Neuronal stem cell (in vitro differentiated cells): Measurements from ENCODE around the gene GIPC2.
"Not testable (repeated sequence)": the region's sequence is repeated elsewhere in the genome, so short reads cannot be mapped to it uniquely, and the experiment has no call there.

Source experiments
- DNase-seq: peaks from one replicate; pipeline ENCODE4 v3.0.0-alpha.2; 2013; ENCODE audit warnings: low spot score
- H2AFZ ChIP-seq: one replicate; pipeline ENCODE4 v1.6.1; 2013; ENCODE audit warnings: mild to moderate bottlenecking, low read length, inconsistent platforms
- H2AK5ac ChIP-seq: 2 replicates; pipeline ENCODE4 v1.6.1; 2013; ENCODE audit warnings: low read depth, mild to moderate bottlenecking, inconsistent platforms, low read length, moderate library complexity, mixed read lengths
- H2BK120ac ChIP-seq: 2 replicates; pipeline ENCODE4 v1.6.1; 2013; ENCODE audit warnings: low read depth, mild to moderate bottlenecking, inconsistent platforms, low read length, moderate library complexity, mixed read lengths
- H2BK12ac ChIP-seq: one replicate; pipeline ENCODE4 v1.6.1; 2013; ENCODE audit warnings: low read length, inconsistent platforms
- H2BK15ac ChIP-seq: 2 replicates; pipeline ENCODE4 v1.6.1; 2013; ENCODE audit warnings: mild to moderate bottlenecking, low read length, inconsistent platforms, mixed read lengths
- H2BK5ac ChIP-seq: one replicate; pipeline ENCODE4 v1.6.1; 2013; ENCODE audit warnings: inconsistent platforms, mild to moderate bottlenecking, low read length, moderate library complexity
- H3K14ac ChIP-seq: one replicate; pipeline ENCODE4 v1.6.1; 2013; ENCODE audit warnings: low read length, inconsistent platforms
- H3K18ac ChIP-seq: 2 replicates; pipeline ENCODE4 v1.6.1; 2013; ENCODE audit warnings: low read length, inconsistent platforms
- H3K23ac ChIP-seq: 2 replicates; pipeline ENCODE4 v1.6.1; 2013; ENCODE audit warnings: low read depth, mild to moderate bottlenecking, mixed read lengths, low read length, inconsistent platforms; ENCODE audit not compliant: poor library complexity
- H3K27ac ChIP-seq: replicated peaks from 3 replicates; pipeline ENCODE4 v1.5.1; 2013; ENCODE audit warnings: low read length, inconsistent platforms
- H3K27me3 ChIP-seq, 3 experiments: 2 replicates each; pipeline ENCODE4 v1.6.1; 2013; ENCODE audit warnings: low read length in 3 of 3, mild to moderate bottlenecking in 2 of 3, inconsistent platforms in 1 of 3, low read depth in 1 of 3, mixed read lengths in 1 of 3, moderate library complexity in 1 of 3; ENCODE audit not compliant: control insufficient read depth in 3 of 3, insufficient read depth in 3 of 3
- H3K36me3 ChIP-seq, 2 donors: replicated peaks in 1 of 2; 2 replicates each; pipeline ENCODE4 v1.6.1; 2013; ENCODE audit warnings: low read length in 2 of 2; ENCODE audit not compliant: control insufficient read depth in 2 of 2, insufficient read depth in 2 of 2
- H3K4ac ChIP-seq: 2 replicates; pipeline ENCODE4 v1.6.1; 2013; ENCODE audit warnings: inconsistent platforms, mild to moderate bottlenecking, low read length, moderate library complexity
- H3K4me1 ChIP-seq, 2 donors: 1 replicate in 1 of 2; 2 replicates in 1 of 2; pipeline ENCODE4 v1.6.1; 2013; ENCODE audit warnings: low read length in 2 of 2, low read depth in 1 of 2; ENCODE audit not compliant: control insufficient read depth in 2 of 2, insufficient read depth in 1 of 2
- H3K4me2 ChIP-seq: one replicate; pipeline ENCODE4 v1.6.1; 2013; ENCODE audit warnings: mild to moderate bottlenecking, low read length, inconsistent platforms; ENCODE audit not compliant: insufficient read depth, poor library complexity, severe bottlenecking
- H3K4me3 ChIP-seq, 2 donors: 2 replicates each; pipeline ENCODE4 v1.5.1; 2013; ENCODE audit warnings: low read length in 2 of 2, mild to moderate bottlenecking in 2 of 2, inconsistent platforms in 1 of 2, moderate library complexity in 1 of 2
- H3K79me1 ChIP-seq: one replicate; pipeline ENCODE4 v1.6.1; 2013; ENCODE audit warnings: low read depth, mild to moderate bottlenecking, inconsistent platforms, low read length, moderate library complexity
- H3K9ac ChIP-seq: one replicate; pipeline ENCODE4 v1.6.1; 2013; ENCODE audit warnings: mild to moderate bottlenecking, low read depth, low read length, inconsistent platforms; ENCODE audit not compliant: poor library complexity
- H3K9me3 ChIP-seq, 2 donors: replicated peaks in 1 of 2; 2 replicates each; pipeline versions ENCODE3 to v1.6.1; 2013; ENCODE audit warnings: low read length in 2 of 2, mild to moderate bottlenecking in 2 of 2, inconsistent platforms in 1 of 2, low read depth in 1 of 2, mixed read lengths in 1 of 2, moderate library complexity in 1 of 2; ENCODE audit not compliant: control insufficient read depth in 2 of 2, insufficient read depth in 1 of 2
- H4K8ac ChIP-seq: one replicate; pipeline ENCODE4 v1.6.1; 2013; ENCODE audit warnings: low read depth, mild to moderate bottlenecking, inconsistent platforms, low read length, moderate library complexity
- H4K91ac ChIP-seq: one replicate; pipeline ENCODE4 v1.6.1; 2013; ENCODE audit warnings: low read length, low read depth, mild to moderate bottlenecking, inconsistent platforms; ENCODE audit not compliant: poor library complexity
- WGBS, 2 donors: extraction: QIAGEN DNeasy Blood & Tissue Kit; methylation state at CpG; one replicate each; pipeline ENCODE4 v1.1.7; 2013; ENCODE audit warnings: missing lambda C conversion rate in 2 of 2, mixed read lengths in 1 of 2; ENCODE audit not compliant: insufficient read length in 2 of 2, insufficient replicate concordance in 1 of 2; ENCODE audit errors: extremely low coverage in 2 of 2; 5-methylcytosine and 5-hydroxymethylcytosine counted together

GIPC2 gene

GRCh38 chr1:78061825-78062523, 16.2 kb downstream of the GIPC2 start:
- Histone ChIP-seq H3K4me1 (no peaks in the 10 kb centered on the region), H3K4me3 (no peak overlapping the region), H3K27ac (no peak overlapping the region), H3K27me3 (peaks cover 0 to 9% (median 0%) of the 10 kb centered on the region in 3 experiments), H2AK5ac (no peak overlapping the region), H3K4me2 (no peak overlapping the region), H3K4ac (no peak overlapping the region), H2BK120ac (no peak overlapping the region), H2BK5ac (no peak overlapping the region), H2AFZ (no peak overlapping the region), H3K14ac (no peak overlapping the region), H2BK12ac (no peak overlapping the region), H3K79me1 (no peaks in the 10 kb centered on the region), H2BK15ac (no peak overlapping the region), H3K23ac (no peak overlapping the region), H3K18ac (no peak overlapping the region), H4K91ac (no peak overlapping the region), H4K8ac (no peak overlapping the region), H3K9me3 (no peaks in the 10 kb centered on the region), H3K36me3 (no peaks in the 10 kb centered on the region), H3K9ac (no peak overlapping the region)
- WGBS, 2 donors = no CpG with 5 or more reads among the region's 2 CpGs
- DNase-seq = no peak

- not testable (repeated sequence) for H3K4me1 ChIP-seq, H2BK15ac ChIP-seq, H3K23ac ChIP-seq, H3K27me3 ChIP-seq, H2BK5ac ChIP-seq, DNase-seq, H4K8ac ChIP-seq, H2AFZ ChIP-seq, H3K36me3 ChIP-seq, H2AK5ac ChIP-seq, H3K14ac ChIP-seq, H4K91ac ChIP-seq, H3K4ac ChIP-seq, H2BK12ac ChIP-seq, H3K9me3 ChIP-seq, H3K79me1 ChIP-seq, H3K4me2 ChIP-seq, H3K4me3 ChIP-seq, H3K9ac ChIP-seq, H3K18ac ChIP-seq, H2BK120ac ChIP-seq, H3K27ac ChIP-seq
- WGBS, 2 donors = no CpG with 5 or more reads among the region's 2 CpGs
Measured at GRCh38 chr1:78064886-78065285, 19.1 kb downstream of the GIPC2 start.

GRCh38 chr1:78068681-78069283, 23.0 kb downstream of the GIPC2 start:
- no peak overlapping the region for H4K8ac ChIP-seq
- no peak for DNase-seq
- H4K91ac ChIP-seq = no peak overlapping the region
- H3K9me3 ChIP-seq = no peaks in the 10 kb centered on the region
- peaks cover 0 to 5% (median 0%) of the 10 kb centered on the region in 3 experiments for H3K27me3 ChIP-seq
- no peak overlapping the region for H3K14ac ChIP-seq
- H2BK5ac ChIP-seq = no peak overlapping the region
- no peak overlapping the region for H2AFZ ChIP-seq
- H3K27ac ChIP-seq = no peak overlapping the region
- H2BK15ac ChIP-seq = no peak overlapping the region
- no peaks in the 10 kb centered on the region for H3K4me1 ChIP-seq
- H3K4me2 ChIP-seq = no peak overlapping the region
- WGBS, 2 donors = no CpG with 5 or more reads among the region's 3 CpGs
- H3K9ac ChIP-seq = no peak overlapping the region
- no peak overlapping the region for H2BK12ac ChIP-seq
- no peak overlapping the region for H2BK120ac ChIP-seq
- H3K79me1 ChIP-seq = no peaks in the 10 kb centered on the region
- H3K4ac ChIP-seq = no peak overlapping the region
- H3K4me3 ChIP-seq = no peak overlapping the region
- H3K23ac ChIP-seq = no peak overlapping the region
- no peaks in the 10 kb centered on the region for H3K36me3 ChIP-seq
- no peak overlapping the region for H2AK5ac ChIP-seq
- no peak overlapping the region for H3K18ac ChIP-seq

GRCh38 chr1:78069784-78070183, 24.0 kb downstream of the GIPC2 start:
- H4K8ac ChIP-seq = no peak overlapping the region
- no peak overlapping the region for H2BK120ac ChIP-seq
- H2BK12ac ChIP-seq = no peak overlapping the region
- H3K36me3 ChIP-seq = no peaks in the 10 kb centered on the region
- H3K23ac ChIP-seq = no peak overlapping the region
- no peaks in the 10 kb centered on the region for H3K79me1 ChIP-seq
- no peak overlapping the region for H3K9ac ChIP-seq
- no CpG with 5 or more reads among the region's 2 CpGs for WGBS, 2 donors
- no peak overlapping the region for H4K91ac ChIP-seq
- H3K14ac ChIP-seq = no peak overlapping the region
- H3K4ac ChIP-seq = no peak overlapping the region
- H3K27me3 ChIP-seq = peaks cover 0 to 5% (median 0%) of the 10 kb centered on the region in 3 experiments
- no peak overlapping the region for H2BK5ac ChIP-seq
- no peak overlapping the region for H3K18ac ChIP-seq
- no peak overlapping the region for H2AK5ac ChIP-seq
- no peak overlapping the region for H3K4me2 ChIP-seq
- no peaks in the 10 kb centered on the region for H3K9me3 ChIP-seq
- no peak overlapping the region for H3K4me3 ChIP-seq
- no peak for DNase-seq
- no peak overlapping the region for H3K27ac ChIP-seq
- no peak overlapping the region for H2BK15ac ChIP-seq
- H2AFZ ChIP-seq = no peak overlapping the region
- H3K4me1 ChIP-seq = no peaks in the 10 kb centered on the region
